Anterior cingulate cortex (tissue), 58 donors: ENCODE measurements around the gene CLDN2.

ENCODE experiments used
- DNase-seq, 58 donors: peaks; one replicate each; lab custom pipeline; 2025; lab: John Stamatoyannopoulos, UW

Gene CLDN2

DNA sequence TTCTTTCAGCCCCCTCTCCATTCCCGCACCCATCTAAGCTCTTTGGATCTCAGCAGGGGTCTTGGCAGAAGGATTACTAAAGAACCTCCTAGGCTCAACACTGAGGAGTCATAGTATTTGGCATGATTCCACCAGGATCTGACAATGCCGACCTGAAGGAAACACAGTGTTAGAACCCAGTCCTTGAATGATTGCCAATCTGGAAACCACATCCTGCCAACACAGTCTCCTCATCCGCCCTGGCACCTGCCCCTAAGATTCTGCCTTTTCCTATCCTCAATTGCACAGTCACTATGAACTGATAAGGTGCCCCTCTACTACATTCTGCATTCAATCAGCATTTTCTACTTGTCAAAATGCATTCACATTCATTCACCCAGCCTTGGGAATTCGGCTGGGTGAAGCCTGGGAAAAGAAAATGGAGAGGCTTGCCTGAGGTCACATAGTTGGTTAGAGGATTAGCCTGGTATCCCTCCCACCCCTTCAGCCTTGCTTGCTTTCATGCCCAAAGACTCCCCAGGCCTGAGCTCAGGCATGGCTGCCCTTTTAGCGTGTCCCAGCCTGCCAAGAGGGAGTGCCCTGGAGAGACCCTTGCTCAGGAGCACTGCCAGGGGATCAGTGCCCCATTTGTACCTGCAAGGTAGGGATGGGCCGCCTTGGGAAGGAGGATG, 2.2 kb upstream of the CLDN2 start:
- no peak for DNase-seq

DNA sequence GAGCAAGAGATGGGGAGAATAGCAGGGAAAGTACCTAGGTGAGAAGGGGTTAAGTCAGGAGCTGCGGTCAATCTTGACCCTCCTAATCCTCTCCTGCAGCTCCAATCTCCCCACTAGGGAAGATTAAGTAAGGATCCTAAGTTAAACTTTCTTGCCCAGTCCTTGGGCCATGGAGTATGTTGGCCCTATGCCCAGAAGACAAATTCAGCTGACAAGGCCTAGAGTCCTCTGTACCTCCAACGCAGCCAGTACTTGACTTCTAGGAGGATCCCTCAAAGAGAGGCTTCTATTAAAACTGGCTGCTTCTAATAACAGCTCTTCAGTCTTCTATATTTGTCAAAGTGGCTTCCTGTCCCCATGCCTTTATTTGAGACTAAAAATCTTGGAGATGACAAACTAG, 1.4 kb downstream of the CLDN2 start:
- no peak for DNase-seq

DNA sequence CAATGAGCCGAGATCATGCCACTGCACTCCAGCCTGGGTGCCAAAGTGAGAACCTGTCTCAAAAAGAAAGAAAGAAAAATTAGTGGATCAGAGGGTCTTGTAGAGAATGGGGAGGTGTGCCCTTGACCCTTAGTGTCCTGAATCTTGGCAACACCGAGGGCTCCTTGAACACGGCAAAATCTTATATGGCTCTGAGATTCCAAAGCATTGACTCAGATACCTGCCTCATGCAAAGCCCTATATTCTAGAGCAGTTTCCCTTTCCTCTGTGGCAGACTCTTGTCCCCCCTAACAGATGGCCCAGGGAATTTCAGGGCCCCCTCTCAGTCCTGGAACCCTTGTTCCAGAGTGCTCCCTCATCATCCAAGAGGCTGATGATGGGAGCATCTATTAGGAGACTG, 6.8 kb downstream of the CLDN2 start:
- DNase-seq: no peak

DNA sequence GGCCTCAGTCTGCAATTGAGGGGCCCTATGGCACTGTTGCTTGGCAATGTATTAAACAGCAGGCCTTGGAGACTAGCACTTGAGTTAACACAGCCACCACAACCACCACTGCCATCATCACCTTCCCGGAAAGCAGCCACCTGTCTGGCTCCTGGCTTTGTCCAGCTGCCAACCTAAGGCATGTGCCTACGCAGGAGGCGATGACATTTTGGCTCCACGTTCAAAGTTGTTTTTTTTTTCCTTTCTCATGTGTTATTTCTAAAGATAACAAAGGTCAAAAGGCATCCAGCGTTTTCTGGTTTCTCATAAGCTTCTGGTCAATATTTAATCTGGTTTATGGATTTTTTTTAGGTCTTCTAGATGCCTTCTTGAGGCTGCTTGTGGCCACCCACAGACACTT, 7.5 kb downstream of the CLDN2 start:
- DNase-seq: no peak

DNA sequence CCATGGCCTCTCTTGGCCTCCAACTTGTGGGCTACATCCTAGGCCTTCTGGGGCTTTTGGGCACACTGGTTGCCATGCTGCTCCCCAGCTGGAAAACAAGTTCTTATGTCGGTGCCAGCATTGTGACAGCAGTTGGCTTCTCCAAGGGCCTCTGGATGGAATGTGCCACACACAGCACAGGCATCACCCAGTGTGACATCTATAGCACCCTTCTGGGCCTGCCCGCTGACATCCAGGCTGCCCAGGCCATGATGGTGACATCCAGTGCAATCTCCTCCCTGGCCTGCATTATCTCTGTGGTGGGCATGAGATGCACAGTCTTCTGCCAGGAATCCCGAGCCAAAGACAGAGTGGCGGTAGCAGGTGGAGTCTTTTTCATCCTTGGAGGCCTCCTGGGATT, 8.0 kb downstream of the CLDN2 start:
- DNase-seq: no peak

DNA sequence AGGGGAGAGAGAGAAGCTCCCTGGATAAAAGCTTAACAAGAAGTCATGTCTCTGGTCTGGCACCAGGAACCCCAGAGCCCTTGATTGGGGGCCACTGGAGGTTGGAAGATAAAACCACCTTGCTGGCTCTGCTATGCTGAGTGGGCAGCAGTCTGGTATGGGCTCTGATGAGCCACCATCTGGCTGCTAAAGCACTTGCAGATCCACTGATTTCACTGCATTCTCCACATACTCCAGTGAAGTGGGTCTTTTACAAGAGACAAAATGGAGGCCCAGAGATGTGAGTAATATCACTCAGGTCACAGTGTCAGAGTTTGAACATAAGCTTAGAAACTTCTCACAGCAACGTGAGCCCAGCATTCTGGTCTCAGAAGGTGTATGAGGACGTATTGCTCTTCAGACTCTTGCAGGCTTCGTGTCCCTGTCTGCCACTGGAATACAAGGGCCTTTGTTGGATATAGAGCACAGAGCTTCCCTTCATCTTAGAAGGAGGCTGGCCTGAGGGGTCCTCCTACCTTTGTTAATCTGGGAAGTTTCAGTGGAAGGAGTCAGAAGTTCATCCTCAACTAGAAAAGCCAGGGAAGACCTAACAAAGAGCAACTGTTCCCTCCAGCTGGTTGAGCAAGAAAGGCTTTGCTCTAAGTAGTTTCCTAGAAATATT, 11.8 kb downstream of the CLDN2 start:
- DNase-seq: no peak

DNA sequence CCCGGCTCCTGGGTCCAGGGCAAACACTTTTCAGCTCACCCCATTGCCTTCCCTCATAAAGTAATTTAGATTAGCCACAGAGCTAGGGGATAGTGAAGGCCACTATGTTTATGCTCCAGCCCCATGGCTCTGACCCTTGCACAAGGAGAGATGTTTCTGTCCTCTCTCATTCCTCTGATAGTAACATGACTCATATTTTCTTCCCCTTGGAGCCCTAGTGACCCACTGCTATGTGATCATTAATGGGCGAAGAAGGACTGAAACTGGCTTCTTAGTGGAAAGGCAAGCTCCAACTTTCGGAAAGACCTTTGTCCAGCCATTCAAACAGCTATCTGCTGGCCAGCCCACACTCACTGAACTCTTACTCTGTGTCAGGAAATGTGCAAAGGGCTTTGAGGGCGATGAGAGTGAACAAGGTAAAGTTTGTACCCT, 12.3 kb downstream of the CLDN2 start:
- no peak for DNase-seq

DNA sequence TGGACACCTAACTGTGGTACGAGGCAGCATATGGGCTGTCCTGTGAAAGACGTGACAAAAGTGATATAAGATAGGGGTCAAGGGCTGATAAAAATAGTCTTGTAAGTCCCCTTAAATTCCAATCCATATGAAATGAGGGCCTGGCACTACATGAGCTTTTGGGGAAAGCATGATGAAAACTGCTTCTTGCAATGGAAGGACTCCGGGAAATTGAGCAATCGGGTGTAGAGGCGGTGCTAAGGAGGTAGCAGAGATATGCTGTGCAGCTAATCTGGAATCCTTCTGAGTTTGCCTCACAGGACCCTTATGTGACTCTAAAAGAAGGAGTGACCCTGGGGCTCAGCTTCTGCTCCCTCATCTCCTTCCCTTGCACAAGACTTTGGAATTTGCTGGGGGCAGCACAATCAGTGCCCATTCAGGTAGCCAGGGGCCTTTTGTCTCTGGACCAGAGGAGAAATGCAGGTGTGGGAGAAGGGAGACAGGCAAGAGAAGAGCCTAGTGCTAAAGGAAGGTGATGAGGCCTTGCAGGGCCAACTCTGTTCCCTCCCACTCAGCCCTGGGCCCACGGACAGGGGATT, 12.8 kb downstream of the CLDN2 start:
- no peak for DNase-seq

DNA sequence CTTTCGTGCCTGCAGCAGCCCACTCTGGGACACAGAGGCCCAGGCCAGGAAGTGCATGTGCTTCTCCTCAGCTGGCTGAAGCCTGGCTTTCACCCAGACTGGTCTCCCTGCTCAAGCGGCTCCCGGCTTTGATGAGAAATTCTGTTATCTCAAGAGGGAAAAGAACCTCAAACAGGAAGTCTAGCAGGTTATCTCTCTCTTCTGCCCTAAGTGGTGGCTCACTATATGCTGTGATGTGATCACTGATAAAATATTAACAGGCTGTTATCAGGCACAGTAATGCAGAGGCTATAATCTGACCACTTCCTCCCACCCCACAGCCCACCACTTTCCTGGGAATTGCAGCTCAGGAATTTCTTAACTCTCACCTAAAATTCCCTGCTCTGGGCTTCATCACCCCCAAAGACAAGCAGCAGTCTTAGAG, 13.3 kb downstream of the CLDN2 start:
- no peak for DNase-seq

DNA sequence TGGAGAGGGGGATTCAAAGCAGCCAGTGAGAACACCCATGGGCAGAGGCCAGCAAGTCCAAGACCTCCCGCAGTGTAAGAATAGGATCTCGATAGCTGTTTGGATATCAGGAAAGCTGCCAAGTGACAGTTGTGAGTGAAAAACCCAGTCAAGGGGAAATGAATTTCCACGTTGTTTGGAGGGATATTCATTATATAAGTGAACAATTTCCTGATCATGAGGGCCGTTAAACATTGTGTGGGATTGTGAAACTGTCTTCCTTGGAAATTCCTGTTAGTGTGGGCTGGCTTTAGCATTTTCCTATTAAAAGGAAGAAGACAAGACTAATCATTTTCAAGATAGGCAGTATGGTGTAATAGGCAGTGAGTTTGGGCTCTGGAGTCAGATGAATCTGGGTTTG, 15.0 kb downstream of the CLDN2 start:
- DNase-seq: no peak

DNA sequence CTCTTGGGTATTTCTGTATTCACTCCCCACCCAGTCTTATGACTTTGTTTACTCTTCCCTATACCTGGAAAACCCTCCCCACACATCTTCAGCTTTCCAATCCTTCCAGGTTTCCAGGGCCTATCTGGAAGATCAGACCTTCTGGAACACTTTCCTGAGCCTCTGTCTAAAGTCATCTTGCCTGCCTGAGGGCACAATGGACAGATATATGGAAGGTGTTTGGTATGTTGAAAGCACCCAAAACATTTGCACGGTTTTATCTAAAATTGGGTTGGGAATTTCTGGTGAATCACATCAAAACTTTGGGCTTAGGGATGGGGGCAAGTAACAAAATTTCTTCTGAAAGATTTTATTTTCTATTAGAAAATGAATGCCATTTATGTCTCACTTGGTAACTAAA, 16.0 kb downstream of the CLDN2 start:
- DNase-seq: no peak

DNA sequence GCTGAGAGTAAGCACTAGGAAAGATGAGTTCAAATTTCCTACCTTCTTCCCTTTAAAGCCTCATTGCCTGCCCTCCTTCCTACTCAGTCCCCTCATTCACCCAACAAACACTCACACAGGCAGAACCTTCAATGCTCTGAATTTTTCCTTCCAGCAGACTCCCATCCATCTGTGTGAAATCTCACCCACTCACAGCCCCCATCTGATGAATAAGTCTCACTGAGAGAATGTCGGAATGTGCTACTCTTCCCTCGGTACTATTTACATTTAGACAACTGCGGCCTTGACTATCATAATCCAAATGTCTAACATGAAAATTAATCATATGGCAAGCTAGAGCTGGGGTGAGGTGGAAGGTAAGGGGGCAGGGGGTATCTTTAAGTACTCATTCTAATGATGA, 19.4 kb downstream of the CLDN2 start:
- DNase-seq: peak in 1 of 58 donors; percentile 1

DNA sequence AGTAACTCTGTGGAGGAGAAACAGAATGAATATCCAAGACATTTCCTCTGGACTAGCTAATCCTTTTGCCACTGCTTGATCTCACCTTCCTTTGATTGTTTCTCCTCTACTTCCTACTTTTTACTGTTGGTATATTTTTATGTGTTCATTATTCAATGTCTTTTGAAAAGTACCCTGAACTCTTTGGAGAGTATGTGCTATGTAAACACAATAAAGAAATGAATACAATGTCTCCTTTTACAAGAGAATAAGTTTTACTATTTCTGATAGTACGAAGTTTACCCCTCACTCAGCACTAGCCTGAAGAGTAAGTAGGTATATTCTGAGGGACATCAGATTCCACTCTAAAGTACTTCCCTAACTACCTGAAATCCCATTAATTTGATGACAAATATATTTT, 19.9 kb downstream of the CLDN2 start:
- DNase-seq: no peak

DNA sequence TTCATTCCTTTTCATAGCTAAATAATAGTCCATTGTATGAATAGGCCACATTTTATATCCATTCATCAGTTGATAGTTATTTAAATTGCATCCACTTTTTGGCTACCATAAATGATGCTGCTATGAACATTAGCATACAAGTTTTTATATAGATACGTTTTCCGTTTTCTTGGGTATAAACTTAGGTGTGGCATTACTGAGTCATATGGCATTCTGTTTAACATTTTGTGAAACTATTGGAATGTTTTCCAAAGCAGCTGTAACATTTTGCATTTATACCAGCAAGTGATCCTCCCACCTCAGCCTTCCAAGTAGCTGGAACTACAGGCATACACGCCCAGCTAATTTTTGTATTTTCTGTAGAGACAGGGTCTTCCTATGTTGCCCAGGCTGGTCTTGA, 26.3 kb downstream of the CLDN2 start:
- DNase-seq: no peak

DNA sequence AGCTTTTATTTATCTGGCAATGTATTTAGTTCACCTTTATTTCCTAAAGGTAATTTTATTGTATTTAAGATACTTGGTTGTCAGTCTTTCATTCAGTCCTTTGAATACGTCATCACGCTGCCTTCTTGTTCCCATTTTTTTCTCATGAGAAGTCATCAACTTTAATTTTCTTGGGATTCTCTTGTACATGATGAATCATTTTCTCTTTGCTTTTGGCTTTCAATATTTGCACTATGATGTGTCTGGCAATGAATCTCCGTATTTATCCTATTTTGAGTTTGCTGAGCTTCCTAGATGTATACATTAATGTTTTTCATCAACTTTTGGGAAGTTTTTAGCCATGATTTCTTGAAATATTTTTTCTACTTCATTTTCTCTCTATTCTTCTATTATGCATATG, 28.4 kb downstream of the CLDN2 start:
- DNase-seq: no peak

DNA sequence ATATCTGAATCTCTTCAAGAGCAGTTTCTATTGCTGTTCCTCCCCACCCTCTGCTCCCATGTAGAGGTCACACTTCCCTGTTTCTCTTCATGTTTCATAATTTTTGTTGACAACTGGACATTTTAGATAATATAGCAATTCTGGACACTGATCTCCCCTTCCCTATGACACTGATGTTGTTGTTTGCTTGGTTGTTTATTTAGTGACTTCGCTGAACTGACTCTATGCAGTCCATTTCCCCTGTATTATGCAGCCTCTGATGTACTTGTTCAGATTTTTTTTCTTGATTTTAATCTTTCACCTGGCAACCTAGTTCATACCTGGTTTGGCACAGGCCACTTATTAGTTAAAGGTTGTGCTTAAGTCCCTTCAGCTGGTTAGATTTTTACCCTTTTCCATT, 29.2 kb downstream of the CLDN2 start:
- DNase-seq: no peak

DNA sequence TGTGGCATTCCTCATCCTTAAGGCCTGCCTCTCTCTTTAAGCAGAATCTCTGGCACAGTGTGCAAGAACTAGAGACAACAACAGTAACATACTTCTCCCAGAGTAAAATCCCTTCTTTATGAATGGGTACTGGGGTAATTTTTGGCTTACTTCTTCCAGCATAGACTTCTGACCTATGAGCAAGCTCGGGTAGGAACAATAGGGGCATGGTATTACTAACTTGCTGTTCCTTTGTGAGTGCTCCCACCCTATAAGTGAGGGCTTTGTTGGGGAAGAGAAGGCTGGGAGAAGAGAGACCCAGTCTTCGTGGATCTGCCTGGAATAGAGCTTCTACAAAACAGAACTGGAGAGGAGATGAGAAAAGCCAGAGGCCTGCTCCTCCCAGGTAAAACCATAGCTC, 30.2 kb downstream of the CLDN2 start:
- no peak for DNase-seq

DNA sequence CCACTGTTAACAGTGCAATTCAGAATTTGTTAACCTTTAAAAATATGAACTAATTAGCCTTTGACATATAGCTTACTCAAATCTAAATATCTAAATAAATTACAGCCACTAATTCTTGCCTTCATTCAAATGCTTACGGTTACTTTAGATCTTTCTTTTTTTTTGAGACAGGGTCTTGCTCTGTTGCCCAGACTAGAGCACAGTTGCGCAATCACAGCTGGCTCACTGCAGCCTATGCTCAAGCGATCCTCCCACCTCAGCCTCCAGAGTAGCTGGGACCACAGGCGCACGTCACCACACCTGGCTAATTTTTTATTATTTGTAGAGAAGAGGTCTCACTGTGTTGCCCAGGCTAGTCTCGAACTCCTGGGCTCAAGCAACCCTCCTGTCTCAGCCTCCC, 31.0 kb downstream of the CLDN2 start:
- no peak for DNase-seq

DNA sequence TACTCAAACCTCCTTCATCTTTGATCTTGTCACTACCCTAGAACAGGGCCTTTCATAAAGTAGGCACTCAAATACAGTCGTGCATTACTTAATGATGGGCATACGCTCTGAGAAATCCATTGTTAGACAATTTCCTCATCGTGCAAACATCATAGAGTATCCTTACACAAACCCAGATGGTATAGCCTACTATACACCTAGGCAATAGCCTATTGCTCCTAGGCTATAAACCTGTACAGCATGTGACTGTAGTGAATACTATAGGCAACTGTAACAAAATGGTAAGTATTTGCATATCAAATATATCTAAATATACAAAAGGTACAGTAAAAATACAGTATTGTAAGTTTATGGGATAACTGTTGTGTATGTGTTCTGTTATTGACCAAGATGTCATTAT, 31.9 kb downstream of the CLDN2 start:
- DNase-seq: no peak

DNA sequence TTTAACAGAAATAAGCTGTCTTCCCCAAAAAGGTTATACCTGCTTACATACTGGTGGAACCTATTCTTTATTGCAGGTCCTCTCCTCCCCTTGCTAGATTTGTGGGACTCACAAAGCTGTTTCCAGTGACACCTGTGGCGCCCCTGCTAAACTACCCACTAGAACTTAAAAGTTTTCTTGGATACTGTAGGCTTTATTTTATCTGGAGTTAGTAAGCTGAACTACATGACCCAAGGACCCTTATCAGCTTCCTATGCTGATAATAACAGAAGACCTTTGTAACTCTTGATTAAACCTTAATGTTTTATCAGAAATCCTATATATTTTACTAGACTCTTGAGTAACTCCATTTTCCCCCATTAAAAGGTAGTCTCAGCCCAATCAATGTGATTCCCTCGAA, 32.3 kb downstream of the CLDN2 start:
- DNase-seq: no peak

DNA sequence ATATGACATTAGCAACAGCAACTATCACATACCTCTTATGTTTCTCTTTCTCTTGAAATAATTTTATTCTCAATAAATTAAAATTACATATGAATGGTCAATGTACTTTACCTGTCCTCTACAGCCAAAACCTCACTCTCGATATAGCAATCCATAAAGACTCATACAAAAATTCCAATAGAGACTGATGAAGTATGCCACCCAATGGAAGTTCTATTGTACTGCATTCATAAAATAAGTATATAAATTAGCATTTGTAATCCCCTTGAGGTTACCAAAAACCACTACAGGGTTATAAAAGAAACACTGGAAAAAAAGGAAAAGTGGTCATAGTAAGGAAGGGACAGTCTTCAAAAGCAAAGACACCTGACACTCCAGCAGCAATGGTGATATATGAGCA, 32.8 kb downstream of the CLDN2 start:
- DNase-seq: no peak

DNA sequence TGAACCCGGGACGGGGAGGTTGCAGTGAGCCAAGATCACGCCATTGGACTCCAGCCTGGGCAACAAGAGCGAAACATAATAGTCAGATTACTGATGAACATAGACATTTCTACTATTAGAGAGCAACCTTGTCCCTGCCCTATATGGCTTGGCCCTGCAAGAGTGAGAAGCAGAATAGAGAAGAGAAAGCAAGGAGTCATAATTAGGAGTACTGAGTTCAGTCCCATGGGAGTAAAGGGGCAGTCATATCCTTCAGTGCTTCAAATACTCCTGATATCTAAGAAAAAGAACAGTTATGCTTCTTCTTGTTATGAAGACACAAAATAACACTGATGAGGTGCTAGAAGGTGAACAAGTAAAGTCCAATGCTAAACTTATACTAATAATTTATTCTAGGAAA, 33.8 kb downstream of the CLDN2 start:
- DNase-seq: no peak
